ENCODE measurements around the gene NRIP3.

DNA sequence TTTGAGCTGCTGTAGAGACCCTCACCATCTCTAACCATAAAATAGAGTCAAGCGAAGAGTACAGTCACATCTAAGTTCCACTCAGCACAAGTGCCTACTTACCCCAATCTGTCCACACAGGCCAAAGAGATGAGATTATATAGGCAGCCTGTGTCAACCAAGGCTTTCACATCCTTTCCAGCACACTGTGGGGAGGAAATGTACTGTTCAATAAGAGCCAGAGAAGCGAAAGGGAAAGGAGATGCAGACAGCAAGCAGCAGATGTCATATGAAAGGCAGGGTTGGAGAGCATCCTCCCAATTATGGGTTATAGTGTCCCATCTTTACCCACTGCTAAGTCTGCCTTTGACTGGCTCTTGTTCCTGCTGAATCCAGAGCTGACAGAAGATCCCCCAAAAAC lies 16.4 kb downstream of the NRIP3 start:
- TF ChIP-seq, protein P1, sequence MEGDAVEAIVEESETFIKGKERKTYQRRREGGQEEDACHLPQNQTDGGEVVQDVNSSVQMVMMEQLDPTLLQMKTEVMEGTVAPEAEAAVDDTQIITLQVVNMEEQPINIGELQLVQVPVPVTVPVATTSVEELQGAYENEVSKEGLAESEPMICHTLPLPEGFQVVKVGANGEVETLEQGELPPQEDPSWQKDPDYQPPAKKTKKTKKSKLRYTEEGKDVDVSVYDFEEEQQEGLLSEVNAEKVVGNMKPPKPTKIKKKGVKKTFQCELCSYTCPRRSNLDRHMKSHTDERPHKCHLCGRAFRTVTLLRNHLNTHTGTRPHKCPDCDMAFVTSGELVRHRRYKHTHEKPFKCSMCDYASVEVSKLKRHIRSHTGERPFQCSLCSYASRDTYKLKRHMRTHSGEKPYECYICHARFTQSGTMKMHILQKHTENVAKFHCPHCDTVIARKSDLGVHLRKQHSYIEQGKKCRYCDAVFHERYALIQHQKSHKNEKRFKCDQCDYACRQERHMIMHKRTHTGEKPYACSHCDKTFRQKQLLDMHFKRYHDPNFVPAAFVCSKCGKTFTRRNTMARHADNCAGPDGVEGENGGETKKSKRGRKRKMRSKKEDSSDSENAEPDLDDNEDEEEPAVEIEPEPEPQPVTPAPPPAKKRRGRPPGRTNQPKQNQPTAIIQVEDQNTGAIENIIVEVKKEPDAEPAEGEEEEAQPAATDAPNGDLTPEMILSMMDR (conservative IDR thresholded peaks at IDR 0.05), result no peak
- no peak for TF ChIP-seq EZH2 (IDR thresholded peaks at IDR 0.05; ENCODE audit: low read depth)
